SK-N-SH treated with all-trans-retinoic acid at 6 μM for 48 hours (cell line): ENCODE measurements around the gene H3-3A.

Experiments
- ATAC-seq: fragments of 200-7000 bp; cut with Tn5 transposase; 3 replicates; pipeline ENCODE4 v1.9.1; 2020; ENCODE audit warnings: mild to moderate bottlenecking, moderate library complexity
- ARNTL ChIP-seq: fragments of 450-650 bp; formaldehyde crosslinking; IDR thresholded peaks from 2 replicates; pipeline ENCODE4 v1.5.0; 2020; ENCODE audit warnings: low read depth, mild to moderate bottlenecking, moderate library complexity, borderline replicate concordance
- CSDC2 ChIP-seq: fragments of 250-450 bp; sonication (Bioruptor Pico); IDR thresholded peaks from 2 replicates; pipeline ENCODE4 v1.5.0; 2020; ENCODE audit warnings: mild to moderate bottlenecking, moderate library complexity
- CSRNP3 ChIP-seq: fragments of 250-450 bp; sonication (Bioruptor Pico); IDR thresholded peaks from 2 replicates; pipeline ENCODE4 v1.5.1; 2021; ENCODE audit warnings: mild to moderate bottlenecking, moderate library complexity
- GLIS3 ChIP-seq: fragments of 250-450 bp; sonication (Bioruptor Pico); IDR thresholded peaks from 2 replicates; pipeline ENCODE4 v1.5.0; 2020; ENCODE audit warnings: mild to moderate bottlenecking, moderate library complexity
- ISL1 ChIP-seq: fragments of 250-450 bp; sonication (Bioruptor Pico); IDR thresholded peaks from 2 replicates; pipeline ENCODE4 v2.1.2; 2022; ENCODE audit warnings: mild to moderate bottlenecking, moderate library complexity
- OSR1 ChIP-seq: fragments of 250-450 bp; sonication (Bioruptor Pico); IDR thresholded peaks from 2 replicates; pipeline ENCODE4 v1.8.0; 2022; ENCODE audit warnings: moderate library complexity, mild to moderate bottlenecking, inconsistent platforms
- PPARA ChIP-seq: fragments of 250-450 bp; sonication (Bioruptor Pico); IDR thresholded peaks from 2 replicates; pipeline ENCODE4 v1.5.0; 2020; ENCODE audit warnings: mild to moderate bottlenecking, borderline replicate concordance
- RARB ChIP-seq: fragments of 250-450 bp; sonication (Bioruptor Pico); IDR thresholded peaks from 2 replicates; pipeline ENCODE4 v1.8.0; 2021; ENCODE audit warnings: mild to moderate bottlenecking, moderate library complexity
- SNAI2 ChIP-seq: fragments of 250-450 bp; sonication (Bioruptor Pico); IDR thresholded peaks from 2 replicates; pipeline ENCODE4 v1.5.0; 2020; ENCODE audit warnings: mild to moderate bottlenecking, moderate library complexity
- TOX ChIP-seq: fragments of 250-450 bp; sonication (Bioruptor Pico); IDR thresholded peaks from 2 replicates; pipeline ENCODE4 v1.8.0; 2021; ENCODE audit warnings: mild to moderate bottlenecking, moderate library complexity, borderline replicate concordance
- TSHZ2 ChIP-seq: fragments of 250-450 bp; sonication (Bioruptor Pico); IDR thresholded peaks from 2 replicates; pipeline ENCODE4 v1.5.0; 2020; ENCODE audit warnings: mild to moderate bottlenecking, moderate library complexity
- ZC3H10 ChIP-seq: fragments of 250-450 bp; sonication (Bioruptor Pico); IDR thresholded peaks from 2 replicates; pipeline ENCODE4 v1.5.1; 2021; ENCODE audit warnings: mild to moderate bottlenecking, moderate library complexity
- ZFP3 ChIP-seq: fragments of 250-450 bp; sonication (Bioruptor Pico); IDR thresholded peaks from 2 replicates; pipeline ENCODE4 v1.5.0; 2020; ENCODE audit warnings: mild to moderate bottlenecking, moderate library complexity
- ZNF565 ChIP-seq: fragments of 450-650 bp; formaldehyde crosslinking; conservative IDR thresholded peaks from 2 replicates; pipeline ENCODE4 v1.5.0; 2020; ENCODE audit warnings: low read depth, mild to moderate bottlenecking, moderate library complexity
- ZNF8 ChIP-seq: fragments of 450-650 bp; formaldehyde crosslinking; IDR thresholded peaks from 2 replicates; pipeline ENCODE4 v1.5.0; 2020; ENCODE audit warnings: mild to moderate bottlenecking, moderate library complexity
- TF ChIP-seq, protein P1 (sequence below): fragments of 250-450 bp; sonication (Bioruptor Pico); IDR thresholded peaks from 2 replicates; pipeline ENCODE4 v1.8.0; 2020; ENCODE audit warnings: mild to moderate bottlenecking, moderate library complexity, borderline replicate concordance
- TF ChIP-seq, protein P2 (sequence below): fragments of 250-450 bp; sonication (Bioruptor Pico); IDR thresholded peaks from 2 replicates; pipeline ENCODE4 v1.5.1; 2020; ENCODE audit warnings: low read depth, mild to moderate bottlenecking, moderate library complexity

The H3-3A gene

DNA sequence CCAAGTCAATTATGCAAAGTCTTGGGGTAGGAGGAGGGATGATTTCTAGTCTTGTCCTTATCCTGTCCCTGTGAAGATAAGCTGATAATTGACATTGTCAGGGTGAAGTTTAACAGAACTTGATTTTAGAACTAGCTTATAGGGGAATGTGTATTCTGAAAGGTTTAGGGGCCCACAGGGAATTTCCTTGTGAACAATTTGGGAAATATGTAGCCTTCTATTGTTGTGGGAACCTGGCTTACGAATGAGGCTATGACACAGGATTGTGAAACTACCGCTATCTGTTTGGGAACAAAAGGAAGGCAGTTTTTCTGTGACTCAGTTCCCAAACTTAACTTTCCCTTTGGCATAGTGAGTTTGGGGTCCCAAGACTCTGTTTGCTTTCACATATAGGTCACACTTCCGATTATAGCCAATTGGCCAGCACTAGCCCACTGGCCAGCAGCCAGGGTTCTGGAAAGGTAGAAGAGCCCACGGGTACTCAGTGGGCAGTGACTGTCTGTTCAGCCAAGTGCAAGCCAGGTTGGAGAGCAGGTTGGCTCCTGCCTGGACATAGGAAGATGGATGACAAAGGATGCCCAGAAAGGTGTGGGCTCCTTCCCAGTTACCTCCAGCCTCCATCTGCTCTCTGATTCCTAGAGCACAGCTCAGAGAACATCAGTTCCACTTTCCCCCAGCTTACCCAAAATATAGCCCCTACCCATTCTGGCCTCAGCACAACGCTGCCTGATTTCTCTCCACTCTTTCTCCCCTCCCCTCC is 35.5 kb downstream of the H3-3A start:
- TF ChIP-seq ISL1 (no peak), TSHZ2 (no peak), CSDC2 (CRISPR knock-in tag) (no peak), GLIS3 (no peak), OSR1 (CRISPR knock-in tag) (no peak), ARNTL (CRISPR knock-in tag) (no peak), ZNF565 (CRISPR knock-in tag) (no peak), TOX (CRISPR knock-in tag) (no peak)

DNA sequence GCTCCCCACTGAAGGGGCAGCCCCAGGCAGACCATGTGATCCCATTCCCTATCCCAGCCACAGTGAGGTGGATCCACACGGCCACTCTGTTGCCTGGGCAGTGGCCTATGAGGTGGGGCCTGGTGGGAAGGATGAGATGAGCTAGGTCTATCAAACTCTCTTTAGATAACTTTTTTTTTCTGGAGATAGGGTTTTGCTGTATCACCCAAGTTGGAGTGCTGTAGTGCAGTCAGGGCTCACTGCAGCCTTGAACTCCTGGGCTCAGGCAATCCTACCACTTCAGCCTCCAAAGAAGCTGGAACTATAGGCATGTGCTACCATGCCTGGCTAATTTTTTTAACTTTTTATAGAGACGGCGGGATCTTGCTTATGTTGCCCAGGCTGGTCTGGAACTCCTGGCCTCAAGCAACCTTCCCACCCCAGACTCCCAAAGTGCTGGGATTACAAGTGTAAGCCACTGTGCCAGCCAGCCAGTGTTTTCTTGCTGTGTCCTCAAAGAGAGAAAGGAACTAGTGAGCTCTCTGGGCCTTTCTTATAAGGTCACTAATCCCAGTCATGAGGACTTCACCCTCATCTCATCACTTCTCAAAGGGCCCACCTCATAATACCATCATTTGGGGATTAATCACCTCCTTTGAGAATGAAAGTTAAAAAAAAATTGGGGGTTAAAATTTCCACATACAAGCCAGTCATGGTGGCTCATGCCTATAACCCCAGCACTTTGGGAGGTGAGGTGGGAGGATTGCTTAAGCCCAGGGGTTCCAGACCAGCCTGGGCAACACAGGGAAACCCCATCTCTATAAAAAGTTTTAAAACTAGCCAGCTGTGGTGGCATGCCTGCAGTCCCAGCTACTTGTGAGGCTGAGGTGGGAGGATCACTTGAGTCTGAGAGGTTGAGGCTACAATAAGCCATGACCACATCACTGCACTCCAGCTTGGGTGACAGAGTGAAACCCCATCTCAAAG is 36.6 kb downstream of the H3-3A start:
- no peak for TF ChIP-seq RARB (CRISPR knock-in tag)
- no peak for TF ChIP-seq CSDC2 (CRISPR knock-in tag)
- no peak for ATAC-seq

More for the DNA sequence above, 35.5 kb downstream of the H3-3A start:
- no peak for ATAC-seq

- no peak for TF ChIP-seq OSR1 (CRISPR knock-in tag)
- no peak for TF ChIP-seq ZNF565 (CRISPR knock-in tag)
- TF ChIP-seq, protein P1, sequence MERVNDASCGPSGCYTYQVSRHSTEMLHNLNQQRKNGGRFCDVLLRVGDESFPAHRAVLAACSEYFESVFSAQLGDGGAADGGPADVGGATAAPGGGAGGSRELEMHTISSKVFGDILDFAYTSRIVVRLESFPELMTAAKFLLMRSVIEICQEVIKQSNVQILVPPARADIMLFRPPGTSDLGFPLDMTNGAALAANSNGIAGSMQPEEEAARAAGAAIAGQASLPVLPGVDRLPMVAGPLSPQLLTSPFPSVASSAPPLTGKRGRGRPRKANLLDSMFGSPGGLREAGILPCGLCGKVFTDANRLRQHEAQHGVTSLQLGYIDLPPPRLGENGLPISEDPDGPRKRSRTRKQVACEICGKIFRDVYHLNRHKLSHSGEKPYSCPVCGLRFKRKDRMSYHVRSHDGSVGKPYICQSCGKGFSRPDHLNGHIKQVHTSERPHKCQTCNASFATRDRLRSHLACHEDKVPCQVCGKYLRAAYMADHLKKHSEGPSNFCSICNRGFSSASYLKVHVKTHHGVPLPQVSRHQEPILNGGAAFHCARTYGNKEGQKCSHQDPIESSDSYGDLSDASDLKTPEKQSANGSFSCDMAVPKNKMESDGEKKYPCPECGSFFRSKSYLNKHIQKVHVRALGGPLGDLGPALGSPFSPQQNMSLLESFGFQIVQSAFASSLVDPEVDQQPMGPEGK (CRISPR knock-in tag), result no peak
- TF ChIP-seq ZC3H10, result no peak
- no peak for TF ChIP-seq PPARA (CRISPR knock-in tag)
- TF ChIP-seq, protein P2, sequence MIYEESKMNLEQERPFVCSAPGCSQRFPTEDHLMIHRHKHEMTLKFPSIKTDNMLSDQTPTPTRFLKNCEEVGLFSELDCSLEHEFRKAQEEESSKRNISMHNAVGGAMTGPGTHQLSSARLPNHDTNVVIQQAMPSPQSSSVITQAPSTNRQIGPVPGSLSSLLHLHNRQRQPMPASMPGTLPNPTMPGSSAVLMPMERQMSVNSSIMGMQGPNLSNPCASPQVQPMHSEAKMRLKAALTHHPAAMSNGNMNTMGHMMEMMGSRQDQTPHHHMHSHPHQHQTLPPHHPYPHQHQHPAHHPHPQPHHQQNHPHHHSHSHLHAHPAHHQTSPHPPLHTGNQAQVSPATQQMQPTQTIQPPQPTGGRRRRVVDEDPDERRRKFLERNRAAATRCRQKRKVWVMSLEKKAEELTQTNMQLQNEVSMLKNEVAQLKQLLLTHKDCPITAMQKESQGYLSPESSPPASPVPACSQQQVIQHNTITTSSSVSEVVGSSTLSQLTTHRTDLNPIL (CRISPR knock-in tag), result no peak
- TF ChIP-seq ZFP3 (CRISPR knock-in tag), result no peak
- ATAC-seq, result peak; percentile 69
These were observed 38.2 kb downstream of the H3-3A start for GRCh38 chr1:226100436-226101391.

- peak; percentile 8; the same call in 2 of the 3 replicates for ATAC-seq
- TF ChIP-seq TOX (CRISPR knock-in tag) (no peak), ZNF8 (no peak), ZC3H10 (no peak), SNAI2 (no peak), ZNF565 (CRISPR knock-in tag) (no peak), CSRNP3 (CRISPR knock-in tag) (no peak), OSR1 (CRISPR knock-in tag) (no peak), ARNTL (CRISPR knock-in tag) (no peak)
- TF ChIP-seq, protein P1 (CRISPR knock-in tag), result no peak
- TF ChIP-seq, all 23 proteins: peak for 0
These were observed 42.2 kb downstream of the H3-3A start for GRCh38 chr1:226104671-226105121.
